DOHH2 (cell line): Measurements from ENCODE around the gene GJC2.

Experiments used
- H3F3A ChIP-seq: fragments of 200-600 bp; sonication (generic), shearing (Covaris generic); 2 replicates; pipeline ENCODE4 v1.6.0; 2016; ENCODE audit warnings: antibody characterized with exemption, mild to moderate bottlenecking; ENCODE audit not compliant: control insufficient read depth, insufficient read depth
- H3K27ac ChIP-seq: fragments of 200-600 bp; sonication (generic); 2 replicates; pipeline ENCODE4 v1.5.1; 2014; ENCODE audit warnings: low read depth, mild to moderate bottlenecking, low read length, moderate library complexity
- H3K27me3 ChIP-seq: fragments of 200-600 bp; sonication (generic); 2 replicates; pipeline ENCODE4 v1.6.1; 2014; ENCODE audit warnings: mild to moderate bottlenecking, low read length, mixed read lengths; ENCODE audit not compliant: control insufficient read depth
- H3K36me3 ChIP-seq: fragments of 200-600 bp; sonication (generic); 2 replicates; pipeline ENCODE4 v1.6.1; 2014; ENCODE audit warnings: mild to moderate bottlenecking, low read length, moderate library complexity, mixed read lengths; ENCODE audit not compliant: control insufficient read depth
- H3K4me1 ChIP-seq: fragments of 200-600 bp; sonication (generic); 2 replicates; pipeline ENCODE4 v1.6.1; 2014; ENCODE audit warnings: mild to moderate bottlenecking, low read length, mixed read lengths; ENCODE audit not compliant: control insufficient read depth
- H3K4me2 ChIP-seq: fragments of 200-600 bp; sonication (generic); 2 replicates; pipeline ENCODE4 v1.6.0; 2014; ENCODE audit warnings: mild to moderate bottlenecking, low read length, moderate library complexity
- H3K4me3 ChIP-seq: fragments of 200-600 bp; sonication (generic); 2 replicates; pipeline ENCODE4 v1.5.1; 2014; ENCODE audit warnings: mild to moderate bottlenecking, low read length, mixed read lengths
- H3K79me2 ChIP-seq: fragments of 200-600 bp; sonication (generic); 2 replicates; pipeline ENCODE4 v1.6.1; 2014; ENCODE audit warnings: mild to moderate bottlenecking, low read length, mixed read lengths; ENCODE audit not compliant: control insufficient read depth
- H3K9me2 ChIP-seq: fragments of 200-600 bp; sonication (generic); replicated peaks from 2 replicates; pipeline ENCODE4 v1.6.1; 2014; ENCODE audit warnings: mild to moderate bottlenecking, low read length, mixed read lengths; ENCODE audit not compliant: control insufficient read depth
- H3K9me3 ChIP-seq: fragments of 200-600 bp; sonication (generic); 2 replicates; pipeline ENCODE4 v1.6.1; 2014; ENCODE audit warnings: antibody characterized with exemption, low read length, mixed read lengths; ENCODE audit not compliant: control insufficient read depth, insufficient read depth
- H4K20me1 ChIP-seq: fragments of 200-600 bp; sonication (generic); 2 replicates; pipeline ENCODE4 v1.6.0; 2014; ENCODE audit warnings: low read depth, mild to moderate bottlenecking, antibody characterized with exemption, low read length, moderate library complexity; ENCODE audit not compliant: control insufficient read depth, insufficient read depth
- EZH2phosphoT487 ChIP-seq: fragments of 200-600 bp; sonication (generic); IDR thresholded peaks from 2 replicates; pipeline ENCODE4 v1.6.1; 2017; ENCODE audit warnings: borderline replicate concordance, mild to moderate bottlenecking, antibody characterized with exemption, low read length, moderate library complexity, mixed read lengths
- TF ChIP-seq, protein P1 (sequence below): fragments of 200-600 bp; sonication (generic); IDR thresholded peaks from one replicate; pipeline ENCODE4 v1.5.1; 2014; ENCODE audit warnings: antibody characterized with exemption, mild to moderate bottlenecking, low read depth, low read length; ENCODE audit not compliant: poor library complexity, severe bottlenecking

GJC2 gene

DNA sequence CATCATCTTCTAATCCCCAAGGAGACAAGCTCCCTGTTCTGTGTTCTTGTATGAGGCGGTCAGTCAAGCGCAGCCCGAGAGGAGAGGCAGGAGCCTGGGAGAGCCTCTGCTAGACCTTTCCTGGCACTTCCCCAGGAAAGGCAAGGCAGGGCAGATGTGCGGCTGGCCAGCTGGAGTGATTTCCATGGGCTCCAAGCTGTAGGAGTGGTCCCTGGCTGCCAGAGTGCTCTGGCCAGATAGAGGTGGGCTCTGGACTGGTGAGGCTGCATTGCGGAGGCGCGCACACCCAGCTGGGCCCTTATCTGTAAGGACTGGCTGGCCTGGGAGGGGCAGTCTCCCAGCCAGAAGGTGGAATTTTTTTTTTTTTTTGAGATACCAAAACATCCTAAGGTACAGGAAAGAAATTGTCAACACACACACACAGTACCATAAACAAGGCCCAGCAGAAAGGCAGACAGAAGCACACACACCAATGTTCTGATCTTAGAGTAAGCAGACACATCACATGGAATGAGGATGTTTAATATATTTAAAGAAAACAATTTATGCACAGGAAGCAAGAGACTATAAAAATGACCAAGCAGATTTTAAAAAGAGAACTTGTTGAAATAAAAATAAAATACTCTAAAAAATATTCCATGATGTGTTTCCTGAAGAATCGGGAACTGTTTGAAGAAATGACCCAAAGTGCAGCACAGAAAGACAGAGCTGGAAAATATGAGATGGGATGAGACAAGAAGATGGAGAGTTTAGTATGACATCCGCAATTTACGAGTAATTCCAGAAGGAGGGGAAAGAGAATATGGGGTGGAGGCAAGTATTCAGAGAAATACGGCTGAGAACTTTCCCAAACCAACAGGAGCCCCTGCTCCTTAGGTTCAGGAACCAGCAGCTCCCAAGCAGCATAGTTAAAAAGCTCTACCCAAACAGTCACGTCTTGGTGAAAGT, 29.3 kb downstream of the GJC2 start:
- H3K27me3 ChIP-seq: no peaks in the 10 kb centered on the region
- peaks cover 6% of the 10 kb centered on the region; the same call in 1 of the 2 replicates for H3K79me2 ChIP-seq
- H3K27ac ChIP-seq: no peak overlapping the region
- peaks cover 9% of the 10 kb centered on the region; the same call in 1 of the 2 replicates for H3K36me3 ChIP-seq
- H3K4me1 ChIP-seq: peaks cover 3% of the 10 kb centered on the region; the same call in 1 of the 2 replicates
- H3K4me2 ChIP-seq: no peak overlapping the region
- H3K9me3 ChIP-seq: peaks cover 5% of the 10 kb centered on the region; the same call in 1 of the 2 replicates
- H3K4me3 ChIP-seq: no peak overlapping the region
- H3F3A ChIP-seq: no peaks in the 10 kb centered on the region
- no peak for TF ChIP-seq EZH2phosphoT487
- TF ChIP-seq, protein P1, sequence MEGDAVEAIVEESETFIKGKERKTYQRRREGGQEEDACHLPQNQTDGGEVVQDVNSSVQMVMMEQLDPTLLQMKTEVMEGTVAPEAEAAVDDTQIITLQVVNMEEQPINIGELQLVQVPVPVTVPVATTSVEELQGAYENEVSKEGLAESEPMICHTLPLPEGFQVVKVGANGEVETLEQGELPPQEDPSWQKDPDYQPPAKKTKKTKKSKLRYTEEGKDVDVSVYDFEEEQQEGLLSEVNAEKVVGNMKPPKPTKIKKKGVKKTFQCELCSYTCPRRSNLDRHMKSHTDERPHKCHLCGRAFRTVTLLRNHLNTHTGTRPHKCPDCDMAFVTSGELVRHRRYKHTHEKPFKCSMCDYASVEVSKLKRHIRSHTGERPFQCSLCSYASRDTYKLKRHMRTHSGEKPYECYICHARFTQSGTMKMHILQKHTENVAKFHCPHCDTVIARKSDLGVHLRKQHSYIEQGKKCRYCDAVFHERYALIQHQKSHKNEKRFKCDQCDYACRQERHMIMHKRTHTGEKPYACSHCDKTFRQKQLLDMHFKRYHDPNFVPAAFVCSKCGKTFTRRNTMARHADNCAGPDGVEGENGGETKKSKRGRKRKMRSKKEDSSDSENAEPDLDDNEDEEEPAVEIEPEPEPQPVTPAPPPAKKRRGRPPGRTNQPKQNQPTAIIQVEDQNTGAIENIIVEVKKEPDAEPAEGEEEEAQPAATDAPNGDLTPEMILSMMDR: no peak
- H4K20me1 ChIP-seq: no peaks in the 10 kb centered on the region
- H3K9me2 ChIP-seq: no peaks in the 10 kb centered on the region

DNA sequence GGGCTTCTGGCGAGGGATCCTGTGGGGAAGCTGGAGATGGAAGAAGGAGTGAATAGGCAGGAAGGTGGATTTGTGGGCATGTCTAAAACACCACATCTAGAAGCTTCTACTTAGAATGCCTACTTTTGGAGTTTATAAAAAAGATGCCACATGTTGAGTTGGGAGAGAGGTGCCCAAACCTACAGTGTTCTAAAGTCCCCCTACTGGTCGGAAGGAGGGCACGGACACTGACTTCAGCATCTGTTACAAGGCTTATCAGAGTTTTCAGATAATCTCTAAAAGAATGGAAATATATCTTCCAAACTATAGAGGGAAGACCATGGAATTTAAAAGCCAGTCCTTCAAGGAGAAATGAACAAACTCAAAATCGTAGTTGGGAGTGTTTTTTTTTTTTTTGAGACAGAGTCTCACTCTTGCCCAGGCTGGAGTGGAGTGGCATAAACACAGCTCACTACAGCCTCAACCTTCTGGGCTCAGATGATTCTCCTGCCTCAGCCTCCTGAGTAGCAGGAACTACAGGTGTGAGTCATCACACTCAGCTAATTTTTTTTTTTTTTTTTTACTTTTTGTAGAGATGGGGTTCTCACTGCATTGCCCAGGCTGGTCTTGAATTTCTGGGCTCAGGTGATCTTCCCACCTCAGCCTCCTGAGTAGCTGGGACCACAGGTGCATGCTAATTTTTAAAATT, 30.7 kb downstream of the GJC2 start:
- Histone ChIP-seq H3K27me3 (no peaks in the 10 kb centered on the region), H3K4me2 (no peak overlapping the region), H3K4me3 (no peak overlapping the region), H3F3A (no peaks in the 10 kb centered on the region), H3K4me1 (no peaks in the 10 kb centered on the region), H3K36me3 (no peaks in the 10 kb centered on the region; the same call in 1 of the 2 replicates), H4K20me1 (no peaks in the 10 kb centered on the region), H3K9me2 (no peaks in the 10 kb centered on the region), H3K27ac (no peak overlapping the region), H3K9me3 (no peaks in the 10 kb centered on the region), H3K79me2 (no peaks in the 10 kb centered on the region)
- TF ChIP-seq, protein P1: peak; percentile 44
- no peak for TF ChIP-seq EZH2phosphoT487

DNA sequence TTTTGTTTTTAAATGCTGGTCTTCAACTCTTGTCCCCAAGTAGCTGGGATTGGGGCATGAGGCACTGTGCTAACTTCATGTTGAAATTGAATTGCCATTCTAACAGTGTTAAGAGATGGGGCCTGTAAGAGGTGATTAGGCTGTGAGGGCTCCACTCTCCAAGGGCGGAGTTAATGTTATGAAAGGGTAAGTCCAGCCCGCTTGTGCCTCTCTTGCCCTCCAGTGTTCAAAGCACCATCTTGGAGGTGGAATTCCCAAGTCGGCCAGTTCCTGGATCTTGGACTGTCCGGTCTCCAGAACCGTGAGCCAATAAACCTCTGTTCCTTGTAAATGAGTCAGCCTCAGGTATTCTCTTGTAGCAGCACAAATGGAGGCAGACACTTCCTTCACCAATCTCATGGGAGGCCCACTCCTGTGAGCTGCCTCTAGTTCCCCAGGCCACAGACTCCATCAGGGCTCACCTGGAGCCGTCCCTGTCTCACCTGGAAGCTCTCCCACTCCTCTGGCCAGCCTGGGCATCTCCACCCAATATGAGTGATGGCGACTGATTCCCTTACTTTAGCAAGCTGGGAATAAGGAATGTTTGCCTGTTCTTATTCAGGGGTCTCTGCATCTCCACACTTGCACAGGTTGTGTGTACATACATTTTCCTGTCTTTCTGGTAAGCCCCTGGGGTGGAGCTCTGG, 31.4 kb downstream of the GJC2 start:
- Histone ChIP-seq H3K9me3 (no peaks in the 10 kb centered on the region), H3K27ac (no peak overlapping the region), H3K4me1 (no peaks in the 10 kb centered on the region), H3K4me3 (no peak overlapping the region), H3K9me2 (no peaks in the 10 kb centered on the region), H4K20me1 (no peaks in the 10 kb centered on the region), H3K27me3 (no peaks in the 10 kb centered on the region), H3K4me2 (no peak overlapping the region), H3K79me2 (no peaks in the 10 kb centered on the region), H3F3A (no peaks in the 10 kb centered on the region), H3K36me3 (no peaks in the 10 kb centered on the region)
- TF ChIP-seq EZH2phosphoT487: no peak
- TF ChIP-seq, protein P1: no peak
